Tibial nerve (tissue), 4 donors: ENCODE results near the gene IL20.

Experiments used
- EP300 ChIP-seq, 2 donors: sonication (generic); formaldehyde crosslinking; IDR thresholded peaks; one replicate each; pipeline ENCODE4 v1.6.1; 2017; ENCODE audit warnings: antibody characterized with exemption in 2 of 2, mild to moderate bottlenecking in 1 of 2
- POLR2A ChIP-seq, 2 donors: fragments of 450-650 bp; IDR thresholded peaks; one replicate each; pipeline ENCODE4 v1.6.1; 2017; ENCODE audit warnings: antibody characterized with exemption in 2 of 2, mild to moderate bottlenecking in 2 of 2, moderate library complexity in 2 of 2
- TF ChIP-seq, protein P1 (sequence below), 5 experiments: fragments of 200-600 bp in 3 of 5; fragments of 450-650 bp in 2 of 5; sonication (generic) in 3 of 5; IDR thresholded peaks; one replicate each; pipeline ENCODE4 v1.5.1; 2016 to 2019; ENCODE audit warnings: antibody characterized with exemption in 5 of 5, mild to moderate bottlenecking in 3 of 5, moderate library complexity in 2 of 5

DNA sequence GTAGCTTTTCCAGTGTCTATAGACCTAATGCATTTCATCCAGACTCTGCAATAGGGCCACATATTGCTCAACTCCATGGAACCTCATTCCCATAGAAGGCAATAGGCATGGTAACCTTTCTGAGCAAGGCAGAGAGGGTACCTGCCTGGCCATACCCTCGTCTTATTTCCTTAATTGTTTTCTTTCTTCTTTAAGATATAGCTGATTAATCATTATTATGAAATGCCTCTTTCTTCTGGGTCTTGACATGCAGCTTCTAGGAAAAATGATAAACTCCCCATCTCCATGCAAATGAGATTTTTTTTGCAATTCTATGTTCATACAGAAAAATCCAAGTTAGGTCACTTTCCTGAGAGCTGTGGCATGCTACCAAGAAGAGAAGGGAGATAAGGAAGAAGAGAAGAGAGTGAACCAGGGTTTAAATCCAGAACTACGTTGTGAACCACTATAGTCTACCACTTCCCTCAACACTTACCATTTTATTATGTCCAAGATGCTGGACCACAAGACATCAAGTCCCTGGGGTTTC lies 33.0 kb upstream of the IL20 start:
- TF ChIP-seq POLR2A (IDR thresholded peaks at IDR 0.05) (no peak), EP300 (IDR thresholded peaks at IDR 0.05) (no peak)
- TF ChIP-seq, protein P1, sequence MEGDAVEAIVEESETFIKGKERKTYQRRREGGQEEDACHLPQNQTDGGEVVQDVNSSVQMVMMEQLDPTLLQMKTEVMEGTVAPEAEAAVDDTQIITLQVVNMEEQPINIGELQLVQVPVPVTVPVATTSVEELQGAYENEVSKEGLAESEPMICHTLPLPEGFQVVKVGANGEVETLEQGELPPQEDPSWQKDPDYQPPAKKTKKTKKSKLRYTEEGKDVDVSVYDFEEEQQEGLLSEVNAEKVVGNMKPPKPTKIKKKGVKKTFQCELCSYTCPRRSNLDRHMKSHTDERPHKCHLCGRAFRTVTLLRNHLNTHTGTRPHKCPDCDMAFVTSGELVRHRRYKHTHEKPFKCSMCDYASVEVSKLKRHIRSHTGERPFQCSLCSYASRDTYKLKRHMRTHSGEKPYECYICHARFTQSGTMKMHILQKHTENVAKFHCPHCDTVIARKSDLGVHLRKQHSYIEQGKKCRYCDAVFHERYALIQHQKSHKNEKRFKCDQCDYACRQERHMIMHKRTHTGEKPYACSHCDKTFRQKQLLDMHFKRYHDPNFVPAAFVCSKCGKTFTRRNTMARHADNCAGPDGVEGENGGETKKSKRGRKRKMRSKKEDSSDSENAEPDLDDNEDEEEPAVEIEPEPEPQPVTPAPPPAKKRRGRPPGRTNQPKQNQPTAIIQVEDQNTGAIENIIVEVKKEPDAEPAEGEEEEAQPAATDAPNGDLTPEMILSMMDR (IDR thresholded peaks at IDR 0.05), result no peak
